IMR-90 (cell line): ENCODE measurements around the gene HMGN1. TPM values are rescaled to one million over a fixed set of nuclear protein-coding genes. Genes with fewer than 3 reads are reported as not detected.

Source experiments
- ATAC-seq: fragments of 200-7000 bp; cut with Tn5 transposase; 2 replicates; pipeline ENCODE4 v1.9.1; 2020; ENCODE audit warnings: low read depth, mild to moderate bottlenecking, moderate library complexity
- BruUV-seq: library from RNA; stranded (reverse); fragments of 400-500 nt; replicated peaks from 2 replicates; lab custom pipeline; 2021; lab: Mats Ljungman, UMichigan
- CTCF ChIA-PET: fragments of 300-600 bp; formaldehyde crosslinking; extraction: SDS; loops from one replicate; lab custom pipeline; 2021; ENCODE audit warnings: antibody characterized with exemption; lab: Yijun Ruan, JAX
- POLR2A ChIA-PET: fragments of 300-600 bp; sonication (Branson Sonifier 250); formaldehyde crosslinking; loops from one replicate; lab custom pipeline; 2022; ENCODE audit warnings: antibody characterized with exemption; ENCODE audit not compliant: unreplicated experiment; lab: Charles Lee
- DNase-seq: peaks from one replicate; pipeline ENCODE4 v3.0.0; 2013
- H2AFZ ChIP-seq: replicated peaks from 2 replicates; pipeline ENCODE3; 2013; ENCODE audit warnings: low read length, mild to moderate bottlenecking; ENCODE audit not compliant: poor library complexity
- H2AK5ac ChIP-seq: 2 replicates; pipeline ENCODE4 v1.6.1; 2013; ENCODE audit warnings: low read depth, low read length, inconsistent platforms
- H2AK9ac ChIP-seq: replicated peaks from 2 replicates; pipeline ENCODE3; 2013; ENCODE audit warnings: mild to moderate bottlenecking, low read depth, low read length, moderate library complexity; ENCODE audit not compliant: poor library complexity
- H2BK120ac ChIP-seq: 2 replicates; pipeline ENCODE4 v1.6.1; 2013; ENCODE audit warnings: low read depth, low read length, inconsistent platforms
- H2BK15ac ChIP-seq: 3 replicates; pipeline ENCODE4 v1.6.1; 2013; ENCODE audit warnings: low read depth, low read length, inconsistent platforms
- H2BK20ac ChIP-seq: 2 replicates; pipeline ENCODE4 v1.6.1; 2013; ENCODE audit warnings: low read depth, mild to moderate bottlenecking, inconsistent platforms, low read length, moderate library complexity
- H2BK5ac ChIP-seq: 2 replicates; pipeline ENCODE4 v1.6.1; 2013; ENCODE audit warnings: mild to moderate bottlenecking, low read depth, low read length, inconsistent platforms; ENCODE audit not compliant: poor library complexity, severe bottlenecking
- H3K14ac ChIP-seq: replicated peaks from 2 replicates; pipeline ENCODE4 v1.6.1; 2013; ENCODE audit warnings: low read depth, low read length, inconsistent platforms
- H3K18ac ChIP-seq: 2 replicates; pipeline ENCODE4 v1.6.1; 2013; ENCODE audit warnings: low read depth, low read length, control low read depth
- H3K23ac ChIP-seq: 2 replicates; pipeline ENCODE4 v1.6.1; 2013; ENCODE audit warnings: low read depth, low read length, inconsistent platforms
- H3K27ac ChIP-seq: 2 replicates; pipeline ENCODE4 v1.5.1; 2013; ENCODE audit warnings: mild to moderate bottlenecking, control low read depth, low read length; ENCODE audit not compliant: insufficient read depth
- H3K27me3 ChIP-seq: 2 replicates; pipeline ENCODE4 v1.6.1; 2013; ENCODE audit warnings: low read length; ENCODE audit not compliant: control insufficient read depth, insufficient read depth
- H3K36me3 ChIP-seq: 2 replicates; pipeline ENCODE4 v1.6.1; 2013; ENCODE audit warnings: low read length, mixed read lengths; ENCODE audit not compliant: control insufficient read depth, insufficient read depth
- H3K4ac ChIP-seq: 2 replicates; pipeline ENCODE4 v1.6.1; 2013; ENCODE audit warnings: low read depth, low read length, inconsistent platforms
- H3K4me1 ChIP-seq: 2 replicates; pipeline ENCODE4 v1.6.1; 2013; ENCODE audit warnings: low read length, mixed read lengths; ENCODE audit not compliant: control insufficient read depth, insufficient read depth
- H3K4me2 ChIP-seq: 2 replicates; pipeline ENCODE4 v1.6.1; 2013; ENCODE audit warnings: low read depth, mild to moderate bottlenecking, control low read depth, low read length, moderate library complexity
- H3K4me3 ChIP-seq: 2 replicates; pipeline ENCODE4 v1.5.1; 2013; ENCODE audit warnings: low read depth, mild to moderate bottlenecking, control low read depth, low read length, moderate library complexity; ENCODE audit not compliant: insufficient read depth
- H3K56ac ChIP-seq: 2 replicates; pipeline ENCODE4 v1.6.1; 2013; ENCODE audit warnings: low read length, inconsistent platforms; ENCODE audit not compliant: insufficient read depth; ENCODE audit errors: extremely low read depth
- H3K79me1 ChIP-seq, 2 experiments: 2 replicates each; pipeline ENCODE4 v1.6.1; 2013; ENCODE audit warnings: low read length in 2 of 2, inconsistent platforms in 1 of 2, low read depth in 1 of 2
- H3K9ac ChIP-seq: 2 replicates; pipeline ENCODE4 v1.6.1; 2013; ENCODE audit warnings: low read depth, low read length, control low read depth
- H3K9me1 ChIP-seq: 2 replicates; pipeline ENCODE4 v1.6.1; 2013; ENCODE audit warnings: low read length, inconsistent platforms; ENCODE audit not compliant: insufficient read depth
- H3K9me3 ChIP-seq: 2 replicates; pipeline ENCODE4 v1.6.1; 2013; ENCODE audit warnings: low read length; ENCODE audit not compliant: control insufficient read depth, insufficient read depth
- H4K20me1 ChIP-seq: 2 replicates; pipeline ENCODE4 v1.6.1; 2013; ENCODE audit warnings: low read length, inconsistent platforms; ENCODE audit not compliant: insufficient read depth
- H4K5ac ChIP-seq: 2 replicates; pipeline ENCODE4 v1.6.1; 2013; ENCODE audit warnings: mild to moderate bottlenecking, low read depth, low read length, control low read depth
- H4K8ac ChIP-seq, 2 experiments: 2 replicates each; pipeline ENCODE4 v1.6.1; 2013; ENCODE audit warnings: low read depth in 2 of 2, low read length in 2 of 2, control low read depth in 1 of 2, inconsistent platforms in 1 of 2
- H4K91ac ChIP-seq: 2 replicates; pipeline ENCODE4 v1.6.1; 2013; ENCODE audit warnings: low read depth, low read length, inconsistent platforms; ENCODE audit not compliant: insufficient read depth
- BHLHE40 ChIP-seq: fragments of 150-350 bp; IDR thresholded peaks from 2 replicates; pipeline ENCODE4 v1.6.1; 2016; ENCODE audit warnings: mild to moderate bottlenecking, low read depth, low read length
- CEBPB ChIP-seq: IDR thresholded peaks from 2 replicates; pipeline ENCODE4 v1.6.1; 2012; ENCODE audit warnings: low read depth, low read length, improper control_type of control experiment
- CHD1 ChIP-seq: IDR thresholded peaks from 2 replicates; pipeline ENCODE4 v1.6.1; 2012; ENCODE audit warnings: low read depth, low read length, improper control_type of control experiment
- FOS ChIP-seq: fragments of 150-350 bp; IDR thresholded peaks from 2 replicates; pipeline ENCODE4 v1.6.1; 2016; ENCODE audit warnings: low read depth, low read length
- MAFK ChIP-seq: IDR thresholded peaks from 2 replicates; pipeline ENCODE4 v1.6.1; 2012; ENCODE audit warnings: low read depth, low read length, improper control_type of control experiment
- MAZ ChIP-seq: IDR thresholded peaks from 2 replicates; pipeline ENCODE4 v1.6.1; 2012; ENCODE audit warnings: low read depth, mild to moderate bottlenecking, low read length, improper control_type of control experiment, moderate library complexity, borderline replicate concordance
- MXI1 ChIP-seq: IDR thresholded peaks from 2 replicates; pipeline ENCODE4 v1.6.1; 2012; ENCODE audit warnings: low read depth, mild to moderate bottlenecking, low read length, moderate library complexity, borderline replicate concordance
- NFE2L2 ChIP-seq: fragments of 150-350 bp; IDR thresholded peaks from 2 replicates; pipeline ENCODE4 v1.6.1; 2016; ENCODE audit warnings: low read depth, mild to moderate bottlenecking, low read length
- POLR2A ChIP-seq: IDR thresholded peaks from 2 replicates; pipeline ENCODE4 v1.6.1; 2012; ENCODE audit warnings: mild to moderate bottlenecking, low read depth, low read length
- RAD21 ChIP-seq: IDR thresholded peaks from 2 replicates; pipeline ENCODE4 v1.6.1; 2012; ENCODE audit warnings: low read length, improper control_type of control experiment
- RCOR1 ChIP-seq: IDR thresholded peaks from 2 replicates; pipeline ENCODE4 v1.6.1; 2012; ENCODE audit warnings: mild to moderate bottlenecking, low read length, improper control_type of control experiment; ENCODE audit not compliant: insufficient replicate concordance
- RFX5 ChIP-seq: IDR thresholded peaks from 2 replicates; pipeline ENCODE4 v1.8.0; 2012; ENCODE audit warnings: low read depth, mild to moderate bottlenecking, low read length, moderate library complexity
- SMC3 ChIP-seq: fragments of 150-350 bp; IDR thresholded peaks from 2 replicates; pipeline ENCODE4 v1.6.1; 2016; ENCODE audit warnings: low read depth, mild to moderate bottlenecking, antibody characterized with exemption, low read length, moderate library complexity
- WGBS, 2 experiments: methylation state at CpG; one replicate each; pipeline versions ENCODE4 v1.1.5 to v1.1.7; 2013; ENCODE audit warnings: missing lambda C conversion rate in 2 of 2; ENCODE audit not compliant: insufficient read length in 1 of 2; ENCODE audit errors: extremely low coverage in 2 of 2; 5-methylcytosine and 5-hydroxymethylcytosine counted together
- dilution Hi-C: fragments of 300-500 bp; cut with HindIII; formaldehyde crosslinking; loops from one replicate; pipeline ENCODE4 v1.14.3; 2018; ENCODE audit warnings: low sequenced_read_pairs; ENCODE audit not compliant: unreplicated experiment
- in situ Hi-C: fragments of 300-500 bp; cut with MboI; formaldehyde crosslinking; loops from 3 replicates; pipeline ENCODE4 v1.14.3; 2019; ENCODE audit warnings: low sequenced_read_pairs, inconsistent platforms, mixed read lengths
- intact Hi-C: fragments of 100-400 bp; cut with micrococcal nuclease; formaldehyde crosslinking; loops from 2 replicates; pipeline ENCODE4 v1.10.0; 2022
- polyA plus RNA-seq, 3 experiments: library from polyadenylated mRNA; depleted of rRNA; stranded (reverse); fragments of >200 nt; gene quantifications; 2 replicates each; pipeline ENCODE4 v1.2.3, GENCODE V29; 2012; ENCODE audit warnings: low replicate concordance in 1 of 3
- total RNA-seq: library from RNA; depleted of rRNA; stranded (reverse); fragments of >200 nt; gene quantifications from 2 replicates; pipeline ENCODE4 v1.2.3, GENCODE V29; 2012
- TF ChIP-seq, protein P1 (sequence below): fragments of 150-350 bp; IDR thresholded peaks from 2 replicates; pipeline ENCODE4 v1.6.1; 2016; ENCODE audit warnings: low read depth, mild to moderate bottlenecking, low read length, moderate library complexity, borderline replicate concordance
- TF ChIP-seq, protein P2 (sequence below): conservative IDR thresholded peaks from 2 replicates; pipeline ENCODE4 v1.5.1; 2012; ENCODE audit warnings: mild to moderate bottlenecking, low read depth, low read length, improper control_type of control experiment
- TF ChIP-seq, protein P3 (sequence below): fragments of 150-350 bp; IDR thresholded peaks from 2 replicates; pipeline ENCODE4 v1.6.1; 2017; ENCODE audit warnings: mild to moderate bottlenecking, antibody characterized with exemption, low read length, low read depth

The HMGN1 gene
- total and polyA plus RNA-seq, 2 of the 4 experiments (the other 2 are of a cell fraction) = 55.2 to 155 TPM

DNA sequence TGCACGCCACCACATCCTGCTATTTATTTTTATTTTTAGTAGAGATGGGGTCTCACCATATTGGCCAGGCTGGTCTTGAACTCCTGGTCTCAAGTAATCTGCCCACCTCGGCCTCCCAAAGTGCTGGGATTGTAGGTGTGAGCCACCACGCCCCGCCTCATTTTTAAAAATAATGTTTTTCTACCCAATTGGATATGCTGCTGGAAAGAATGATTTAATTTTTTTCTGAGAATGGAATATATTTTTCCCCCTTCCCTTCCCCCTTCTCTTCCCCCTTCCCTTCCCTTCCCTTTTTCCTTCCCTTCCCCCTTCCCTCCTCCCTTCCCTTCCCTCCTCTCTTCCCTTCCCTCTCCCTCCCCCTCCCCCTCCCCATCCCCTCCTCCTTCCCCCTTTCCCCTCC, 17.7 kb upstream of the HMGN1 start:
- H2BK20ac ChIP-seq = no peak overlapping the region
- H3K36me3 ChIP-seq = no peaks in the 10 kb centered on the region
- H3K23ac ChIP-seq = no peak overlapping the region
- in situ Hi-C loops = no loop called here
- intact Hi-C loops = no loop called here
- dilution Hi-C loops = no loop called here
- no TSS peak for BruUV-seq
- no peaks in the 10 kb centered on the region for H4K20me1 ChIP-seq
- no peak overlapping the region for H3K4me3 ChIP-seq
- H4K8ac ChIP-seq = no peak overlapping the region
- no peak overlapping the region for H2BK15ac ChIP-seq
- no peak overlapping the region for H3K56ac ChIP-seq
- ATAC-seq = no peak
- WGBS, 2 experiments = no CpG with 5 or more reads among the region's 4 CpGs
- H3K9me3 ChIP-seq = no peaks in the 10 kb centered on the region
- H3K27me3 ChIP-seq = no peaks in the 10 kb centered on the region
- no peak overlapping the region for H3K9ac ChIP-seq
- no peak overlapping the region for H3K4ac ChIP-seq
- H4K5ac ChIP-seq = no peak overlapping the region
- ChIA-PET POLR2A (no interaction called here), CTCF (no interaction called here)
- DNase-seq = no peak
- no peak overlapping the region for H2AK9ac ChIP-seq
- no peaks in the 10 kb centered on the region for H3K79me1 ChIP-seq
- TF ChIP-seq FOS (no peak), CHD1 (no peak), POLR2A (no peak), RCOR1 (no peak), MAFK (no peak), RFX5 (no peak), BHLHE40 (no peak), MAZ (no peak), CEBPB (no peak), SMC3 (no peak), MXI1 (no peak), NFE2L2 (no peak), RAD21 (no peak)
- TF ChIP-seq, protein P1, sequence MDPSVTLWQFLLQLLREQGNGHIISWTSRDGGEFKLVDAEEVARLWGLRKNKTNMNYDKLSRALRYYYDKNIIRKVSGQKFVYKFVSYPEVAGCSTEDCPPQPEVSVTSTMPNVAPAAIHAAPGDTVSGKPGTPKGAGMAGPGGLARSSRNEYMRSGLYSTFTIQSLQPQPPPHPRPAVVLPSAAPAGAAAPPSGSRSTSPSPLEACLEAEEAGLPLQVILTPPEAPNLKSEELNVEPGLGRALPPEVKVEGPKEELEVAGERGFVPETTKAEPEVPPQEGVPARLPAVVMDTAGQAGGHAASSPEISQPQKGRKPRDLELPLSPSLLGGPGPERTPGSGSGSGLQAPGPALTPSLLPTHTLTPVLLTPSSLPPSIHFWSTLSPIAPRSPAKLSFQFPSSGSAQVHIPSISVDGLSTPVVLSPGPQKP = no peak
- TF ChIP-seq, protein P2, sequence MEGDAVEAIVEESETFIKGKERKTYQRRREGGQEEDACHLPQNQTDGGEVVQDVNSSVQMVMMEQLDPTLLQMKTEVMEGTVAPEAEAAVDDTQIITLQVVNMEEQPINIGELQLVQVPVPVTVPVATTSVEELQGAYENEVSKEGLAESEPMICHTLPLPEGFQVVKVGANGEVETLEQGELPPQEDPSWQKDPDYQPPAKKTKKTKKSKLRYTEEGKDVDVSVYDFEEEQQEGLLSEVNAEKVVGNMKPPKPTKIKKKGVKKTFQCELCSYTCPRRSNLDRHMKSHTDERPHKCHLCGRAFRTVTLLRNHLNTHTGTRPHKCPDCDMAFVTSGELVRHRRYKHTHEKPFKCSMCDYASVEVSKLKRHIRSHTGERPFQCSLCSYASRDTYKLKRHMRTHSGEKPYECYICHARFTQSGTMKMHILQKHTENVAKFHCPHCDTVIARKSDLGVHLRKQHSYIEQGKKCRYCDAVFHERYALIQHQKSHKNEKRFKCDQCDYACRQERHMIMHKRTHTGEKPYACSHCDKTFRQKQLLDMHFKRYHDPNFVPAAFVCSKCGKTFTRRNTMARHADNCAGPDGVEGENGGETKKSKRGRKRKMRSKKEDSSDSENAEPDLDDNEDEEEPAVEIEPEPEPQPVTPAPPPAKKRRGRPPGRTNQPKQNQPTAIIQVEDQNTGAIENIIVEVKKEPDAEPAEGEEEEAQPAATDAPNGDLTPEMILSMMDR = no peak
- TF ChIP-seq, protein P3, sequence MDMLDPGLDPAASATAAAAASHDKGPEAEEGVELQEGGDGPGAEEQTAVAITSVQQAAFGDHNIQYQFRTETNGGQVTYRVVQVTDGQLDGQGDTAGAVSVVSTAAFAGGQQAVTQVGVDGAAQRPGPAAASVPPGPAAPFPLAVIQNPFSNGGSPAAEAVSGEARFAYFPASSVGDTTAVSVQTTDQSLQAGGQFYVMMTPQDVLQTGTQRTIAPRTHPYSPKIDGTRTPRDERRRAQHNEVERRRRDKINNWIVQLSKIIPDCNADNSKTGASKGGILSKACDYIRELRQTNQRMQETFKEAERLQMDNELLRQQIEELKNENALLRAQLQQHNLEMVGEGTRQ = no peak
- no peak overlapping the region for H2AFZ ChIP-seq
- H3K4me2 ChIP-seq = no peak overlapping the region
- peaks cover 18% of the 10 kb centered on the region for H3K4me1 ChIP-seq
- H3K14ac ChIP-seq = no peak overlapping the region
- H2AK5ac ChIP-seq = no peak overlapping the region
- no peak overlapping the region for H2BK5ac ChIP-seq
- H2BK120ac ChIP-seq = no peak overlapping the region
- peaks cover 12% of the 10 kb centered on the region for H3K9me1 ChIP-seq
- H4K91ac ChIP-seq = no peak overlapping the region
- H3K27ac ChIP-seq = no peak overlapping the region
- no peak overlapping the region for H3K18ac ChIP-seq
